A549 (cell line): Measurements from ENCODE around the gene NGEF. TPM values are rescaled to one million over a fixed set of nuclear protein-coding genes. Genes with fewer than 3 reads are reported as not detected.

ENCODE experiments used
- ATAC-seq, 2 experiments: fragments of 200-7000 bp in 1 of 2; fragments of >200 bp in 1 of 2; cut with Nextera tagmentation in 1 of 2; cut with Tn5 transposase in 1 of 2; 3 replicates each; pipeline versions ENCODE4 v1.8.0 to v1.9.1; 2018 to 2020; ENCODE audit warnings: mild to moderate bottlenecking in 1 of 2, moderate library complexity in 1 of 2
- CTCF ChIA-PET: fragments of 300-600 bp; sonication (Branson Sonifier 250); formaldehyde crosslinking; extraction: SDS; loops from one replicate; lab custom pipeline; 2021; ENCODE audit warnings: antibody characterized with exemption, inconsistent platforms; lab: Yijun Ruan, JAX
- POLR2A ChIA-PET: fragments of 350-600 bp; formaldehyde crosslinking; extraction: SDS; loops from one replicate; lab custom pipeline; 2021; ENCODE audit warnings: antibody characterized with exemption, inconsistent platforms; lab: Yijun Ruan, JAX
- DNase-seq, 2 experiments: peaks; one replicate each; pipeline versions ENCODE4 v3.0.0 to v3.0.0-alpha.2; 2011 to 2016; ENCODE audit warnings: low read depth in 1 of 2, low spot score in 1 of 2
- FAIRE-seq: peaks from 2 replicates; lab custom pipeline; 2011; peaks lifted over from hg19 to GRCh38; lab: Jason Lieb, UNC
- H3K27ac ChIP-seq, 2 experiments: fragments of >200 bp; sonication (Bioruptor Twin); formaldehyde crosslinking; 3 replicates each; pipeline ENCODE4 v1.5.1; 2016 to 2017
- H3K4me1 ChIP-seq: fragments of >200 bp; sonication (Bioruptor Twin); formaldehyde crosslinking; 3 replicates; pipeline ENCODE4 v1.6.1; 2016
- H3K4me2 ChIP-seq: fragments of >200 bp; sonication (Bioruptor Twin); formaldehyde crosslinking; 3 replicates; pipeline ENCODE4 v1.6.1; 2016
- H3K4me3 ChIP-seq: fragments of >200 bp; sonication (Bioruptor Twin); formaldehyde crosslinking; 3 replicates; pipeline ENCODE4 v1.5.1; 2016
- H3K9me3 ChIP-seq: fragments of >200 bp; sonication (Bioruptor Twin); formaldehyde crosslinking; 3 replicates; pipeline ENCODE4 v1.6.1; 2016
- BHLHE40 ChIP-seq: IDR thresholded peaks from 2 replicates; pipeline ENCODE4 v1.6.1; 2012; ENCODE audit warnings: low read depth, low read length, inconsistent platforms
- CEBPB ChIP-seq, 2 experiments: fragments of >200 bp in 1 of 2; sonication (Bioruptor Twin) in 1 of 2; formaldehyde crosslinking in 1 of 2; IDR thresholded peaks; 2 replicates each; pipeline ENCODE4 v1.6.1; 2012 to 2016
- CHD2 ChIP-seq: fragments of 150-350 bp; IDR thresholded peaks from 2 replicates; pipeline ENCODE4 v1.6.1; 2014; ENCODE audit warnings: low read length; ENCODE audit not compliant: partially characterized antibody
- FOSL2 ChIP-seq, 2 experiments: fragments of 450-650 bp in 1 of 2; fragments of >200 bp in 1 of 2; sonication (Bioruptor Twin) in 1 of 2; formaldehyde crosslinking; IDR thresholded peaks; 2 replicates each; pipeline versions ENCODE4 v1.5.0 to v1.6.1; 2016 to 2020; ENCODE audit warnings: mild to moderate bottlenecking in 1 of 2, moderate library complexity in 1 of 2
- FOXS1 ChIP-seq: fragments of 250-450 bp; sonication (Bioruptor Pico); IDR thresholded peaks from 2 replicates; pipeline ENCODE4 v1.5.0; 2020; ENCODE audit warnings: mild to moderate bottlenecking, moderate library complexity
- HDAC2 ChIP-seq: fragments of 200-600 bp; sonication (generic); IDR thresholded peaks from 2 replicates; pipeline ENCODE4 v1.6.1; 2016
- HES2 ChIP-seq: fragments of >200 bp; sonication (Bioruptor Twin); formaldehyde crosslinking; IDR thresholded peaks from 2 replicates; pipeline ENCODE4 v1.6.1; 2016
- MAFK ChIP-seq: fragments of 450-650 bp; IDR thresholded peaks from 2 replicates; pipeline ENCODE4 v1.6.1; 2014; ENCODE audit not compliant: partially characterized antibody
- MAX ChIP-seq: IDR thresholded peaks from 2 replicates; pipeline ENCODE4 v1.6.1; 2012
- MAZ ChIP-seq: fragments of 150-350 bp; IDR thresholded peaks from 2 replicates; pipeline ENCODE4 v1.6.1; 2014; ENCODE audit warnings: antibody characterized with exemption, low read depth, low read length, borderline replicate concordance
- POLR2A ChIP-seq: IDR thresholded peaks from 2 replicates; pipeline ENCODE4 v1.6.1; 2012; ENCODE audit warnings: mild to moderate bottlenecking, low read length
- REST ChIP-seq: fragments of 200-600 bp; sonication (generic); IDR thresholded peaks from 2 replicates; pipeline ENCODE4 v1.6.1; 2016; ENCODE audit warnings: antibody characterized with exemption, mild to moderate bottlenecking, moderate library complexity
- ZC3H11A ChIP-seq: fragments of 450-650 bp; IDR thresholded peaks from 2 replicates; pipeline ENCODE4 v1.6.1; 2014; ENCODE audit warnings: antibody characterized with exemption, mild to moderate bottlenecking
- ZSCAN20 ChIP-seq: fragments of 250-450 bp; sonication (Bioruptor Pico); IDR thresholded peaks from 2 replicates; pipeline ENCODE4 v1.8.0; 2022; ENCODE audit warnings: mild to moderate bottlenecking, moderate library complexity
- WGBS: methylation state at CpG from one replicate; pipeline ENCODE4 v1.1.6; 2017; ENCODE audit errors: missing lambda C conversion rate; 5-methylcytosine and 5-hydroxymethylcytosine counted together
- polyA plus RNA-seq, 4 experiments: library from polyadenylated mRNA; depleted of rRNA in 3 of 4; stranded (reverse); fragments of >200 nt; fragmentation: RNase III in 1 of 4; extraction: RNeasy Plus Mini Kit Qiagen cat#74134 plus additional on column Dnase treatment in 1 of 4; gene quantifications; 2 replicates in 3 of 4; 3 replicates in 1 of 4; pipeline ENCODE4 v1.2.3, GENCODE V29; 2011 to 2017

NGEF gene
- polyA plus RNA-seq, 2 of the 4 experiments (the other 2 are of a cell fraction) = 8.1 to 9.7 TPM

DNA sequence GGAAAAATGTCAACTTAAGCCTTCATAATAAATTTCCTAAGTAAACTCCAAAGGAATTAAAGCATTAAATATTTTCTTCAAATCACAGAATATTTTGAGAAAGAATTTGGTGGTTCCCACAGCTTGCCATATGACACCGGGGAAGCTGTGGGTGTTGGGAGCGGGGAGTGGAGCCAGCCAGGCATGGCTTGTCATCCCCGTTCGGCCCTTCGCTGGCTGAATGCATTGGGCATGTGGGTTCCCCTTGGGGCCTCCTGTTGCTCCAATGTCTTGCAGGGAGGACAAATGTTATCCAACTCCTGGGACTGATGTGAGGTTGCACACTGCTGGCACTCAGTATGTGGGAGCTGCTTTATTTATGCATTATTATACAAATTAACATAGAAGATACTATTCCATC is 18.6 kb downstream of the NGEF start:
- TF ChIP-seq HES2 (no peak), ZC3H11A (no peak)
- ChIA-PET POLR2A (no interaction called here), CTCF (no interaction called here)
- WGBS = 88% methylated on average over 5 of the region's 5 CpGs
- Histone ChIP-seq H3K4me2 (no peak overlapping the region), H3K4me3 (no peak overlapping the region), H3K9me3 (0 out of 3 replicates have a peak, but pooled peaks cover 5% of the 10 kb centered on the region), H3K27ac (no peak overlapping the region), H3K4me1 (peaks cover 12% of the 10 kb centered on the region)
- no peak for DNase-seq
- no peak for ATAC-seq
- no peak for FAIRE-seq

DNA sequence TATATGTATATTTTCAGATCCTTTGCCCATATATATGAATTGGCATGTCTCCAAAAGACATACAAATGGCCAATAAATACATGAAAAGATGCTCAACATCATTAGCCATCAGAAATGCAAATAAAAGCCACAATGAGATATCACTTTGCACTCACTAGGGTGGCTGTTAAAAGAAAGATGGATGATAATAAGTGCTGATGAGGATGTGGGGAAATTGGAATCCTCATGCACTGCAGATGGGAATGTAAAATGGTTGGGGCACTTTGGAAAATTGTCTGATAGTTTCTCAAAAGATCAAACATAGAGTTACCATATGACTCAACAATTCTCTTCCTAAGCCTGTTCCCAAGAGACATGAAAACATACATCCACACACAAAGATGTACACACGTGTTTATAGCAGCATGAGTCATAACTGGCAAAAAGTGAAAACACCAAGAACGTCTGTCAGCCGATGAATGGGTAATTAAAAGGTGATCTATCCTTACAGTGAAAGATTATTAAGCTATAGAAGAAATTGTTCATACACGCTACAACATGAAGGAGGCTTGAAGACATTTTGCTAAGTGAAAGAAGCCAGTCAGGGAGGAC is 19.7 kb downstream of the NGEF start:
- ChIA-PET CTCF (no interaction called here), POLR2A (no interaction called here)
- no peak for FAIRE-seq
- WGBS = 80% methylated on average over 4 of the region's 4 CpGs
- Histone ChIP-seq H3K4me1 (peaks cover 21% of the 10 kb centered on the region), H3K4me2 (no peak overlapping the region), H3K27ac (no peak overlapping the region), H3K4me3 (no peak overlapping the region), H3K9me3 (0 out of 3 replicates have a peak, but pooled peaks cover 5% of the 10 kb centered on the region)
- no peak for TF ChIP-seq MAX
- TF ChIP-seq FOSL2 (IDR thresholded peaks at IDR 0.05) = no peak
- TF ChIP-seq FOSL2 (CRISPR knock-in tag; IDR thresholded peaks at IDR 0.05) = peak; percentile 61; the same call in 1 of the 2 replicates
- TF ChIP-seq MAZ = no peak
- TF ChIP-seq CHD2 = no peak
- DNase-seq = no peak
- ATAC-seq = no peak

GRCh38 chr2:232986155-232986554 is 26.9 kb downstream of the NGEF start:
- DNase-seq (no peak), FAIRE-seq (no peak), ATAC-seq (no peak)
- Histone ChIP-seq H3K4me1 (peaks cover 45% of the 10 kb centered on the region), H3K9me3 (peaks cover 9% of the 10 kb centered on the region; the same call in 2 of the 3 replicates), H3K4me3 (no peak overlapping the region), H3K4me2 (no peak overlapping the region), H3K27ac (peak overlapping the region in 1 of 2 experiments; percentile 92; a peak in 4 of 6 replicates)
- TF ChIP-seq REST (no peak), CHD2 (no peak), POLR2A (no peak), FOXS1 (CRISPR knock-in tag) (no peak), BHLHE40 (no peak), ZSCAN20 (CRISPR knock-in tag) (no peak), ZC3H11A (no peak), MAFK (no peak), CEBPB (IDR thresholded peaks at IDR 0.05) (no peak), HES2 (no peak), HDAC2 (no peak)
- ChIA-PET CTCF (interaction anchor here (3.6 kb wide), 1 partner anchor 43 kb away, joined by 12 read pairs; no protein-coding TSS in a partner anchor), POLR2A (no interaction called here)
- WGBS = 92% methylated on average over 2 of the region's 2 CpGs
